Kidney (tissue), 14 donors: ENCODE results near the gene VCL. TPM values are rescaled to one million over a fixed set of nuclear protein-coding genes. Genes with fewer than 3 reads are reported as not detected.

ENCODE experiments used
- DNase-seq, 5 donors: peaks; one replicate each; pipeline ENCODE4 v3.0.0-alpha.2; 2013 to 2020
- FAIRE-seq: peaks from 2 replicates; lab custom pipeline; 2012; peaks lifted over from hg19 to GRCh38; lab: Jason Lieb, UNC
- H3K27ac ChIP-seq, 2 donors: one replicate each; pipeline ENCODE4 v1.7.0; 2013; ENCODE audit warnings: low read depth in 2 of 2, low read length in 2 of 2, inconsistent platforms in 1 of 2
- H3K27me3 ChIP-seq: one replicate; pipeline ENCODE4 v1.7.1; 2013; ENCODE audit warnings: low read length, inconsistent platforms; ENCODE audit not compliant: control insufficient read depth, insufficient read depth
- H3K36me3 ChIP-seq, 3 donors: one replicate each; pipeline versions ENCODE4 v1.7.0 to v1.7.1; 2013; ENCODE audit warnings: low read length in 3 of 3, control low read depth in 1 of 3, inconsistent platforms in 1 of 3; ENCODE audit not compliant: insufficient read depth in 3 of 3, control insufficient read depth in 2 of 3
- H3K4me1 ChIP-seq, 3 donors: one replicate each; pipeline versions ENCODE4 v1.7.0 to v1.7.1; 2013; ENCODE audit warnings: low read length in 3 of 3, inconsistent platforms in 1 of 3, low read depth in 1 of 3; ENCODE audit not compliant: control insufficient read depth in 2 of 3, insufficient read depth in 2 of 3
- H3K4me3 ChIP-seq, 3 donors: one replicate each; pipeline versions ENCODE4 v1.7.0 to v1.8.1; 2013; ENCODE audit warnings: low read length in 3 of 3, control low read depth in 1 of 3, inconsistent platforms in 1 of 3
- H3K9ac ChIP-seq, 3 donors: one replicate each; pipeline versions ENCODE4 v1.7.0 to v1.7.1; 2013; ENCODE audit warnings: low read length in 3 of 3, control low read depth in 1 of 3, inconsistent platforms in 1 of 3
- H3K9me3 ChIP-seq, 3 donors: one replicate each; pipeline versions ENCODE4 v1.7.0 to v1.7.1; 2013; ENCODE audit warnings: low read length in 3 of 3, control low read depth in 1 of 3, inconsistent platforms in 1 of 3; ENCODE audit not compliant: control insufficient read depth in 2 of 3, insufficient read depth in 1 of 3
- intact Hi-C: fragments of 100-400 bp; cut with DNase I; formaldehyde crosslinking; loops from one replicate; pipeline ENCODE4 v1.11.1; 2022
- polyA plus RNA-seq: library from polyadenylated mRNA; stranded (reverse); fragments of 350-450 nt; fragmentation: Illumina TruSeq; extraction: RNeasy Lipid Tissue Mini Kit (QIAGEN cat#74804); gene quantifications from one replicate; pipeline ENCODE4 v1.2.3, GENCODE V29; 2014; ENCODE audit warnings: low read depth, low replicate concordance; ENCODE audit not compliant: insufficient read depth
- total RNA-seq: library from RNA; stranded (reverse); fragmentation: NEBNext Ultra II Directional; extraction: Animal tissue kit (Norgen Biotek cat#: 25700); gene quantifications from one replicate; pipeline ENCODE4 v1.2.1, GENCODE V29; 2021
- TF ChIP-seq, protein P1 (sequence below): IDR thresholded peaks from 3 replicates; pipeline ENCODE4 v1.5.1; 2012; ENCODE audit warnings: mild to moderate bottlenecking, moderate library complexity, borderline replicate concordance; ENCODE audit not compliant: insufficient read depth; ENCODE audit errors: extremely low read depth
- donor health status: control.
- donor health status: control.
- donor health status: control.
- donor health status: control.
- donor health status: control.
- donor health status: DM: yes; HTN: yes; CAD: no.
- donor health status: Normal renal cell carcinoma (clear cell type).

VCL gene
- total and polyA plus RNA-seq, 2 donors from 2014 or later, result 23.8 to 167 TPM

DNA sequence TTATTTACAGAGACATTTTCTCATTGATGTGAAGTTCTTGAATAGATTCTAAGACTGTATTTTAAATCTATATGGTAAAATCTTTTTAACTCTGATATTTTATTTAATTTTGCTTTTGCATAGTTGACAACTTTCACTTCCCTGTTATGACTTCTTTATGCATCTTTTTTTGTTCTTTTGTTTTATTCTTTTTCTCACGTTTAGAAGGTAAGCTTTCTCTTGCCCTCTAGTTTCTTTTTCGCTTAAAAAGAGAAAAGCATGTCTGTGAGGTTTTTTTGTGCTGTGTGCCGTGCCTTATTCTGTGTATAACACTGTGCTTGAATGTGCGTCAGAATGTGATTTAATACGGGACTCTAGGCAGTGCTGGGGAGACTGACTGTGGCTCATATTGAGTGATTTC, 78.0 kb downstream of the VCL start:
- Histone ChIP-seq H3K4me3 (no peak overlapping the region), H3K4me1 (peaks cover 0 to 9% (median 5%) of the 10 kb centered on the region in 3 donors), H3K9me3 (no peaks in the 10 kb centered on the region), H3K9ac (no peak overlapping the region), H3K36me3 (peaks cover 0 to 22% (median 10%) of the 10 kb centered on the region in 3 donors), H3K27ac (no peak overlapping the region), H3K27me3 (no peaks in the 10 kb centered on the region)
- no peak for DNase-seq
- TF ChIP-seq, protein P1, sequence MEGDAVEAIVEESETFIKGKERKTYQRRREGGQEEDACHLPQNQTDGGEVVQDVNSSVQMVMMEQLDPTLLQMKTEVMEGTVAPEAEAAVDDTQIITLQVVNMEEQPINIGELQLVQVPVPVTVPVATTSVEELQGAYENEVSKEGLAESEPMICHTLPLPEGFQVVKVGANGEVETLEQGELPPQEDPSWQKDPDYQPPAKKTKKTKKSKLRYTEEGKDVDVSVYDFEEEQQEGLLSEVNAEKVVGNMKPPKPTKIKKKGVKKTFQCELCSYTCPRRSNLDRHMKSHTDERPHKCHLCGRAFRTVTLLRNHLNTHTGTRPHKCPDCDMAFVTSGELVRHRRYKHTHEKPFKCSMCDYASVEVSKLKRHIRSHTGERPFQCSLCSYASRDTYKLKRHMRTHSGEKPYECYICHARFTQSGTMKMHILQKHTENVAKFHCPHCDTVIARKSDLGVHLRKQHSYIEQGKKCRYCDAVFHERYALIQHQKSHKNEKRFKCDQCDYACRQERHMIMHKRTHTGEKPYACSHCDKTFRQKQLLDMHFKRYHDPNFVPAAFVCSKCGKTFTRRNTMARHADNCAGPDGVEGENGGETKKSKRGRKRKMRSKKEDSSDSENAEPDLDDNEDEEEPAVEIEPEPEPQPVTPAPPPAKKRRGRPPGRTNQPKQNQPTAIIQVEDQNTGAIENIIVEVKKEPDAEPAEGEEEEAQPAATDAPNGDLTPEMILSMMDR, result no peak
- intact Hi-C loops, result no loop called here
- no peak for FAIRE-seq

DNA sequence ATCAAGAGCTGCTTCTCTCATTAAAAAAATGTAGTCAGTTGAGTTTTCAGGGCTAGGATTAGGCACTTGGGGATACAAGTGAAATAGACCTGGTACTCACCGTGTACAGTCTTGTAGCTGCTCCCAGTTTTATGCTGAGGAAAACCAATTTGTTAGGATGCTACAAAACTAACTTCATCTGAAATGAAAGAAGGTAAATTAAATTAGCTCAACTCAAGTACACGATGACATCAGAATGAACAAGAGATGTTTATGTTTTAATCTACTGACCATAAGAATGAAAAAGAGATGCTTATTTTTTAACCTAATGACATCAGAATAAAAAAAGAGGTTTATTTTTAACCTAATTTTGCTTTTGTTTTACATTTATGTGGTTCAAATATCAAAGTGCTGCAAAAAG, 79.0 kb downstream of the VCL start:
- FAIRE-seq, result no peak
- no peak for DNase-seq
- intact Hi-C loops, result no loop called here

DNA sequence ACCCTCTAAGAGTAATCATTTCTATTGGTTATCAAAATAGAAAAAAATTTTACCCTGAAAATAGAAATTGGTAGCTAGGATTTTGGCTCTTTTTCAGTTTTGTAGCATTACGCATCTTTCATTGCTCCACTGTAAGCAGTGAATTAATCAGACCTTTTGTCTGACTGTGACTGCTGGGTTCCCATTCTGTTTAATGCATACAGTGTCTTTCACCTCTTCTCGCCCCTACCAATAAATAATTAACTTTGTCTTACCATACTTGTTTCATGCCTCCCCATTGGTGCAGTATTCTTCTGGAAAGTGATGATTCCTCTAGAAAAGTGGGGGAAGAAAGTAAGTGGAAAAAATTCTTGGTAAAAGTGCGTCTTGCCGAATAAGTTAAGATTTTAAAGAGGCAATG, 79.5 kb downstream of the VCL start:
- Histone ChIP-seq H3K27ac (no peak overlapping the region), H3K36me3 (peaks cover 1 to 21% (median 12%) of the 10 kb centered on the region in 3 donors), H3K4me3 (no peak overlapping the region), H3K9ac (no peak overlapping the region), H3K9me3 (no peaks in the 10 kb centered on the region), H3K27me3 (no peaks in the 10 kb centered on the region), H3K4me1 (peaks cover 0 to 3% (median 0%) of the 10 kb centered on the region in 3 donors)
- intact Hi-C loops, result no loop called here
- DNase-seq, result no peak
- FAIRE-seq, result no peak
- TF ChIP-seq, protein P1, result no peak

More for the DNA sequence above, 79.0 kb downstream of the VCL start:
- H3K27ac ChIP-seq, result no peak overlapping the region
- peaks cover 0 to 18% (median 10%) of the 10 kb centered on the region in 3 donors for H3K36me3 ChIP-seq
- TF ChIP-seq, protein P1, result no peak
- no peak overlapping the region for H3K9ac ChIP-seq
- H3K4me3 ChIP-seq, result no peak overlapping the region
- H3K4me1 ChIP-seq, result peaks cover 0 to 3% (median 0%) of the 10 kb centered on the region in 3 donors
- H3K27me3 ChIP-seq, result no peaks in the 10 kb centered on the region
- no peaks in the 10 kb centered on the region for H3K9me3 ChIP-seq

DNA sequence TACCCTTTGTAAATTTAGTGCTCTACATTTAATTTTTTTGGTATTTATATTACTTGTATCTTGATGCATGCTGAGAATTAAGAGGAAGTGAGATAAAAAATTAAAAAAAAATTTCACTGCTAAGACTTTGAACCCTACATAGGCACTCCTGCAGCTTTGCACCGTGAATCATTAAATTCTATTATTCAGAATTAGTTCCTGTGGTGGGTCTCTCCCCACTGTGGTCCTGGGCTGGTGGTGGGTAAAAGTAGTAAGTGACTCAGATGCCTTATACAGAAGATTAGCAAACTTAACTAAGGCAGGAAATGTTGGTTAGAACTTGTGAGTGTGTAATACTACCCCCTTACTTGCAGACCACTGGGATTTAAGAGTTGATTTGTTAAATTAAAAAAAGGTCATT, 80.1 kb downstream of the VCL start:
- Histone ChIP-seq H3K4me1 (peaks cover 0 to 2% (median 0%) of the 10 kb centered on the region in 3 donors), H3K27ac (no peak overlapping the region), H3K9ac (no peak overlapping the region), H3K9me3 (no peaks in the 10 kb centered on the region), H3K27me3 (no peaks in the 10 kb centered on the region), H3K4me3 (no peak overlapping the region), H3K36me3 (peaks cover 2 to 23% (median 12%) of the 10 kb centered on the region in 3 donors)
- TF ChIP-seq, protein P1, result no peak
- intact Hi-C loops, result no loop called here
- no peak for DNase-seq
- no peak for FAIRE-seq
